Colonic mucosa (tissue), 4 donors: ENCODE data around the gene HEATR5B. TPM values are rescaled to one million over a fixed set of nuclear protein-coding genes. Genes with fewer than 3 reads are reported as not detected.

Experiments
- DNase-seq: peaks from one replicate; pipeline ENCODE4 v3.0.0-alpha.2; 2020
- H3K27ac ChIP-seq: fragments of 200-600 bp; one replicate; pipeline ENCODE4 v1.8.0; 2021
- H3K27me3 ChIP-seq: fragments of 200-600 bp; one replicate; pipeline ENCODE4 v1.8.0; 2021
- H3K36me3 ChIP-seq: fragments of 200-600 bp; one replicate; pipeline ENCODE4 v1.8.0; 2021
- H3K4me1 ChIP-seq: fragments of 200-600 bp; one replicate; pipeline ENCODE4 v1.8.0; 2021; ENCODE audit warnings: mild to moderate bottlenecking
- H3K4me3 ChIP-seq: fragments of 200-600 bp; one replicate; pipeline ENCODE4 v1.8.0; 2021
- H3K9ac ChIP-seq, 2 donors: one replicate each; pipeline ENCODE4 v1.7.0; 2013; ENCODE audit warnings: control low read depth in 2 of 2, low read depth in 2 of 2, low read length in 2 of 2
- H3K9me3 ChIP-seq: fragments of 200-600 bp; one replicate; pipeline ENCODE4 v1.8.0; 2021
- intact Hi-C: fragments of 100-400 bp; cut with DNase I; formaldehyde crosslinking; loops from one replicate; pipeline ENCODE4 v1.14.1; 2022
- total RNA-seq, 2 donors: library from RNA; stranded (reverse); fragmentation: NEBNext Ultra II Directional in 1 of 2; extraction: Animal tissue kit (Norgen Biotek cat#: 25700) in 1 of 2; gene quantifications; one replicate each; pipeline ENCODE4 v1.2.1, GENCODE V29; 2021
- TF ChIP-seq, protein P1 (sequence below): fragments of 200-600 bp; IDR thresholded peaks from one replicate; pipeline ENCODE4 v1.8.0; 2022; ENCODE audit warnings: antibody characterized with exemption, mild to moderate bottlenecking
- donor health status: healthy.
- donor health status: DM: no; HTN: no; CAD: no.
- donor health status: DM: no; HTN: no; CAD: no.

Gene HEATR5B
- total RNA-seq, 2 donors from 2014 or later = 17.9 to 22.1 TPM

DNA sequence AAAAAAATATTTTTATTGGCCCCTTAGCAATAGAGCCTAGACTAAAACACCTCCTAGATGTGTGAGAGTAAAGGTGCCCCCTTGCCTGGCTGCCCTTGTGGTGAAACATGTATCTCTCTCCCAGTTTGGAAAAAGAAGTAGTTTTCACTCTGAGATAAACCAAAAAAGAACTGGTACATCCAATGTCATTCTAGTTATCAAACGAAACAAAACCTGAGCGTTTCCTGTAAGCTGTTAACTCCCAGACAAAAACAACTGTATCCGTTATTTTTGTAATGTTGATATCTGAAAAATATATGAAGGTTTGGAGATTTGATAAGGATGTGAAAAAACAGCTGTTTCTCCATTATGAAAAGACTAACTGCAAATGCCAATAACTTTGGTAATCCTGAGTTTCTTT is 24.3 kb downstream of the HEATR5B start:
- DNase-seq = no peak
- Histone ChIP-seq H3K4me1 (no peaks in the 10 kb centered on the region), H3K4me3 (no peak overlapping the region), H3K36me3 (peaks cover 24% of the 10 kb centered on the region), H3K27me3 (no peaks in the 10 kb centered on the region), H3K27ac (no peak overlapping the region), H3K9me3 (no peaks in the 10 kb centered on the region), H3K9ac (no peak overlapping the region)
- TF ChIP-seq, protein P1, sequence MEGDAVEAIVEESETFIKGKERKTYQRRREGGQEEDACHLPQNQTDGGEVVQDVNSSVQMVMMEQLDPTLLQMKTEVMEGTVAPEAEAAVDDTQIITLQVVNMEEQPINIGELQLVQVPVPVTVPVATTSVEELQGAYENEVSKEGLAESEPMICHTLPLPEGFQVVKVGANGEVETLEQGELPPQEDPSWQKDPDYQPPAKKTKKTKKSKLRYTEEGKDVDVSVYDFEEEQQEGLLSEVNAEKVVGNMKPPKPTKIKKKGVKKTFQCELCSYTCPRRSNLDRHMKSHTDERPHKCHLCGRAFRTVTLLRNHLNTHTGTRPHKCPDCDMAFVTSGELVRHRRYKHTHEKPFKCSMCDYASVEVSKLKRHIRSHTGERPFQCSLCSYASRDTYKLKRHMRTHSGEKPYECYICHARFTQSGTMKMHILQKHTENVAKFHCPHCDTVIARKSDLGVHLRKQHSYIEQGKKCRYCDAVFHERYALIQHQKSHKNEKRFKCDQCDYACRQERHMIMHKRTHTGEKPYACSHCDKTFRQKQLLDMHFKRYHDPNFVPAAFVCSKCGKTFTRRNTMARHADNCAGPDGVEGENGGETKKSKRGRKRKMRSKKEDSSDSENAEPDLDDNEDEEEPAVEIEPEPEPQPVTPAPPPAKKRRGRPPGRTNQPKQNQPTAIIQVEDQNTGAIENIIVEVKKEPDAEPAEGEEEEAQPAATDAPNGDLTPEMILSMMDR = no peak
- intact Hi-C loops = no loop called here

DNA sequence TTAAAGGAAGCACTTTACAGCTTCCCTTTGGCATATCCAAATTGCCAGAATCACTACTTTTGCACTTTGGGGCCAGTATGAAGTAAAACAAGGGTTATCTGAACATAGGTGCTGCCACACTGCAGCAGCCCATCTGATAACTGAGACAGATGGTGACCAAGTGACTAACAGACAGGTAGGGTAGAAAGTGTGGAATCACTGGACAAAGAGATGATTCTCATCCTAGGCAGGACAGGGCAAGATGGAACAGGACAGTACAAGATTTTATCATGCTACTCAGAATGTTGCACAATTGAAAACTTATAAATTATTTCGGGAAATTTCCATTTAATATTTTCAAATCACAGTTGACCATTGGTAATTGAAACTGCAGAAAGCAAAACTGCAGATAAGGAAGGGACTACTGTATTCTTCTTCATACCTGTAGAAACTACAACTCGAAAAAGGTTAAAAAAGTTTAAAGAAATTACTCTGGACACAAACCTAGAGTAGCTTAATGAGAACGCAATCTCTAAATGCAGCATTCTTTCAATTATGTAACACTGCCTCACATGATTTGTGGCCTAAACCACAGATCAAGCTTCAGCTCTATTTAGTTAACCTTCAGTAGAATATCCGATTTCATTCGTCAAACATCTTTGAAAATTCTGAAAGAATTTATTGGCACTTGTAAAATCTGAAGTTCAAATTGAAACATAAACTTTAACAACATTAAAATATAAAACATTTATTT is 31.4 kb downstream of the HEATR5B start:
- intact Hi-C loops = no loop called here
- Histone ChIP-seq H3K27ac (no peak overlapping the region), H3K4me3 (no peak overlapping the region), H3K4me1 (no peaks in the 10 kb centered on the region), H3K9ac (no peak overlapping the region), H3K36me3 (peaks cover 14% of the 10 kb centered on the region), H3K27me3 (no peaks in the 10 kb centered on the region), H3K9me3 (no peaks in the 10 kb centered on the region)
- TF ChIP-seq, protein P1 = no peak
- DNase-seq = no peak

DNA sequence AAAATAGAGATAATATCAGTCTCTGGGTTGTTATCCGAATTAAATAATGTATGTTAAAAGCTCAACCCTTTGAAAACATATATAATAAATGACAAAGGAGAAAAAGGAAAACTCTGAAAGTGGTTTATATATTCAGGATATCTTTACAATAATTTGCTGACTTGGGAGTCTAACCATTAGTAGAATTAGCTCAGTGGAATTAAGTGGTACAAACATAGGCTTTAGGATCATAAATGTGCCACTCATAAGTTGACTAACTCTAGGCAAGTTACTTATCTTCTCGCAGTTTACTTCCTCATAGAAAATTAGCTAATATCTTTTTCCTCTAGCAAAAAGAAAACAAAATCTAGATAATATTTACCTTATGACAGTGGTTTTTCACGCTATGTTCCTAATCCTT is 44.6 kb downstream of the HEATR5B start:
- no peaks in the 10 kb centered on the region for H3K27me3 ChIP-seq
- TF ChIP-seq, protein P1 = no peak
- intact Hi-C loops = no loop called here
- H3K9ac ChIP-seq = no peak overlapping the region
- H3K4me3 ChIP-seq = no peak overlapping the region
- no peaks in the 10 kb centered on the region for H3K36me3 ChIP-seq
- H3K27ac ChIP-seq = no peak overlapping the region
- no peak for DNase-seq
- no peaks in the 10 kb centered on the region for H3K4me1 ChIP-seq
- no peaks in the 10 kb centered on the region for H3K9me3 ChIP-seq

DNA sequence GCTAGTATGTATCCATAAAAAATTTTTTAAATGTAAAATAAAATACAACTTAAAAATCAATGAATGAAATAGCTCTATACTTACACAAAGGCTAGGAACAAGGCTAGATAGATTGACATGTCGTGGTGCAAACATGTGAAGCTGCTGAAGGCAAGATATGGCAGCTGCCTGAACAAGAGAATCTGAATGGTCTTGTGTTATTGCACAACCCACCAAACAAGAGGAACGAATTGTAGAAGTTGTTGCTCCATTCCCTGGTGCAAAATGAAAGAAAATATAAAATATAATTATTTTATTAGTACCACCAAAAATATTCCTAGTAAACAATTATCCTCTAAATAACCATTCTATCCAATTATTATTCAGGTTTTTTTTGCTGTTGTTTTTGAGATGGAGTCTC is 46.4 kb downstream of the HEATR5B start:
- Histone ChIP-seq H3K27ac (no peak overlapping the region), H3K4me1 (no peaks in the 10 kb centered on the region), H3K9ac (no peak overlapping the region), H3K4me3 (no peak overlapping the region), H3K36me3 (no peaks in the 10 kb centered on the region), H3K27me3 (no peaks in the 10 kb centered on the region), H3K9me3 (no peaks in the 10 kb centered on the region)
- DNase-seq = no peak
- TF ChIP-seq, protein P1 = no peak
- intact Hi-C loops = no loop called here

DNA sequence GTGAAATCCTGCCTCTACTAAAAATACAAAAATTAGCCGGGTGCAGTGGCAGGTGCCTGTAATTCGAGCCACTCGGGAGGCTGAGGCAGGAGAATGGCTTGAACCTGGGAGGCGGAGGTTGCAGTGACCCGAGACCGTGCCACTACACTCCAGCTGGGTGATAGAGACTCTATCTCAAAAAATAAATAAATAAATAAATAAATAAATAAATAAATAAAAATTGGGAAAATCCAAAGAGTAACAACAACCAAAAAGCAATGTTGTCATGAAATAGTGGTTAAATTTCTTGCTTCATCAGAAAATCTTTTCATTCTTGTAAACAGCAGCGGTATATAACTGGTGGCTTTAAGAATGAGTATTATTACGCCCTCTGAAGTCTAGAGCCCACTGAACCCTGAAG is 54.4 kb downstream of the HEATR5B start:
- no peak for DNase-seq
- H3K4me3 ChIP-seq = no peak overlapping the region
- H3K4me1 ChIP-seq = no peaks in the 10 kb centered on the region
- TF ChIP-seq, protein P1 = no peak
- no peak overlapping the region for H3K9ac ChIP-seq
- H3K27me3 ChIP-seq = no peaks in the 10 kb centered on the region
- no peak overlapping the region for H3K27ac ChIP-seq
- H3K9me3 ChIP-seq = no peaks in the 10 kb centered on the region
- H3K36me3 ChIP-seq = no peaks in the 10 kb centered on the region
- intact Hi-C loops = no loop called here
